ENCODE data around the gene VPS37C.

GRCh38 chr11:61109671-61110070 lies 51.6 kb downstream of the VPS37C start:
- no peak for TF ChIP-seq CTCF (IDR thresholded peaks at IDR 0.05)
- no peak for TF ChIP-seq POLR2A (IDR thresholded peaks at IDR 0.05)

Data from breast epithelium (tissue), 3 donors.